AG09319 (cell line): ENCODE results near the gene DAB2.

Experiments
- DNase-seq: peaks from one replicate; pipeline ENCODE4 v3.0.0-alpha.2; 2010; ENCODE audit warnings: low read depth; ENCODE audit errors: extremely low read depth
- CTCF ChIP-seq: IDR thresholded peaks from 2 replicates; pipeline ENCODE4 v1.5.1; 2011; ENCODE audit warnings: low read depth, mild to moderate bottlenecking, inconsistent platforms, low read length, moderate library complexity

DAB2 gene

DNA sequence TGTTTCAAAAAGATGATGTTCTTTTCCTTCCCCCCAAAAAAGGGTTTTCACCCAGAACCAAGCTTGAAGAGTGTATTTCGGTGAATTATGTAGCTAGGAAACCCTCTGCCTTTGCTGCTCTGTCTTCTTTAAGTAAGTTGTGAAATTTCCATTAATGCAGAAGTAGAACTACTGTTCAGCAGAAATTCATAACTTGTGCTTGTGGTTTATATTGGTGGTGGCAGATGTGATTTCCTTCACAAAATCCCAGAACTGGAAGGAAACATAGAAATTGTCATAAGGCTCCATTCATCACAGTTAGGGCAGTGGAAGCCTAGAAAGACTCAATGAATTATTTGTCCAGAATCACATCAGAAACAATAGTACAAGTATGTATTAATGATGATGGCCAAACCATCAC lies 42.1 kb upstream of the DAB2 start:
- DNase-seq = no peak
- no peak for TF ChIP-seq CTCF

- DNase-seq = no peak
- no peak for TF ChIP-seq CTCF
These were observed 41.1 kb upstream of the DAB2 start for GRCh38 chr5:39465843-39466242.

DNA sequence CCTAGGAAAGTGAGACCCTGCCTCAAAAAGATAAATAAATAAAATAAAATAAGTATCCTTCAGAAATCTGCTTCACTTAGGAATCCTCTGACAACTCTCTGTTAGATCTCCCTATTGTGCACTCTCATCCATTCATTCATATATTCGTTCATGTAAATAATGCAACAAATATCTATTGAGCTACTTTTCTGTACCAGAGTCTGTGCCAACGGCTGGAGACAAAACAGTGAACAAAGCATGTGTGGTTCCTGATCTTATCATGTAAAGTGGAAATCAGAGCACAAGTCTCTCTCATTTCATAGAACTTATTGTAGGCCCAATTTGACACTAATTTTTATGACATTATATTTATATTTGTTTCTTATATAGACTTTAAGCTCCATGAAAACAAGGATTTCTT lies 40.3 kb upstream of the DAB2 start:
- DNase-seq = no peak
- TF ChIP-seq CTCF = no peak

DNA sequence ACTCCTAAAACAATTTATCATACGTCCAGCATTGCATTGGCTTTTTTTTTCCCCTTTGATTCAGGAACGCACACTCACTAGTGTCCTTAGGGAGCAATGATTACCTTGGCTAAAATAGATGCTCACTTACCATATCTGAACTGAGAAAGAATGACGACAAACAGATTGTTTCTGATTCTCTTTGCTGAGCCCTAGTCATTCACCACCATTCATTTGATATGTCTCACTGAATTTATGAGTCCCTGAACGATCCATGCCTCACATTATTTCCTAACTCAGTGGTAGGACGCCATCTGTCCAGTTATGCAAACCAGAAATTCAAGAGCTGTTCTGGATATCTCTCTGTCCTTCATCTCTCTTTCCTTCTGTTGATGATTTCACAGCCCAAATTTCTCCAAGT lies 39.3 kb upstream of the DAB2 start:
- no peak for TF ChIP-seq CTCF
- DNase-seq = no peak

DNA sequence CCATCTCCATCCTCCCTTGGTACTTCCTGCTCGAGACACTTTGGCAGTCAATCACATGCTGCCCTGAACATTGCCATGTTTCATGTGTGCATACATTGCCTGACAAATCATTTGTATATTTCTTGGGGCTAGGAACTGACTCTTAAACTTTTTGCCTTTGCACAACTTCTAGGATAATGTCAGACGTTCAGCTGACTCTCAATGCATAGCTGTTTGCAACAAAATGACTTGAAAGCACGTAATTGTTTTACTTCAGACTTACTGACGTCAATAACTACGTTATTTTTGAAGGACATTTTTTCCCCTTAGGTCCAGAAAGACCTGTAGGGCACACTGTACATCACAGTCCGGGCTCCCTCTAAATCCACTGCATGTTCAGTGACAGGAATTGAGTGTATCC lies 37.4 kb upstream of the DAB2 start:
- no peak for TF ChIP-seq CTCF
- DNase-seq = no peak

- DNase-seq = no peak
- TF ChIP-seq CTCF = no peak
These were observed 36.4 kb upstream of the DAB2 start for GRCh38 chr5:39461007-39461682.

GRCh38 chr5:39459907-39460306 lies 35.1 kb upstream of the DAB2 start:
- TF ChIP-seq CTCF = no peak
- no peak for DNase-seq
